ENCODE measurements around the gene CTBS.
"Not testable (repeated sequence)": the region's sequence is repeated elsewhere in the genome, so short reads cannot be mapped to it uniquely, and the experiment has no call there.

The CTBS gene, protein sequence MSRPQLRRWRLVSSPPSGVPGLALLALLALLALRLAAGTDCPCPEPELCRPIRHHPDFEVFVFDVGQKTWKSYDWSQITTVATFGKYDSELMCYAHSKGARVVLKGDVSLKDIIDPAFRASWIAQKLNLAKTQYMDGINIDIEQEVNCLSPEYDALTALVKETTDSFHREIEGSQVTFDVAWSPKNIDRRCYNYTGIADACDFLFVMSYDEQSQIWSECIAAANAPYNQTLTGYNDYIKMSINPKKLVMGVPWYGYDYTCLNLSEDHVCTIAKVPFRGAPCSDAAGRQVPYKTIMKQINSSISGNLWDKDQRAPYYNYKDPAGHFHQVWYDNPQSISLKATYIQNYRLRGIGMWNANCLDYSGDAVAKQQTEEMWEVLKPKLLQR

GRCh38 chr1:84573967-84574842 lies at the start of gene CTBS:
Gene CTBS, minus strand, starts transcription at chr1:84574440. Its CDS starts 25 bp downstream, at chr1:84574415.
- peak; percentile 79 for DNase-seq (ENCODE audit: low read depth)

- no peak for DNase-seq (ENCODE audit: low read depth)
These were observed 47.3 kb upstream of the CTBS start for GRCh38 chr1:84621553-84621952.

- peak; percentile 69 for DNase-seq (ENCODE audit: low read depth)
These were observed 46.6 kb upstream of the CTBS start for GRCh38 chr1:84620720-84621313.

DNA sequence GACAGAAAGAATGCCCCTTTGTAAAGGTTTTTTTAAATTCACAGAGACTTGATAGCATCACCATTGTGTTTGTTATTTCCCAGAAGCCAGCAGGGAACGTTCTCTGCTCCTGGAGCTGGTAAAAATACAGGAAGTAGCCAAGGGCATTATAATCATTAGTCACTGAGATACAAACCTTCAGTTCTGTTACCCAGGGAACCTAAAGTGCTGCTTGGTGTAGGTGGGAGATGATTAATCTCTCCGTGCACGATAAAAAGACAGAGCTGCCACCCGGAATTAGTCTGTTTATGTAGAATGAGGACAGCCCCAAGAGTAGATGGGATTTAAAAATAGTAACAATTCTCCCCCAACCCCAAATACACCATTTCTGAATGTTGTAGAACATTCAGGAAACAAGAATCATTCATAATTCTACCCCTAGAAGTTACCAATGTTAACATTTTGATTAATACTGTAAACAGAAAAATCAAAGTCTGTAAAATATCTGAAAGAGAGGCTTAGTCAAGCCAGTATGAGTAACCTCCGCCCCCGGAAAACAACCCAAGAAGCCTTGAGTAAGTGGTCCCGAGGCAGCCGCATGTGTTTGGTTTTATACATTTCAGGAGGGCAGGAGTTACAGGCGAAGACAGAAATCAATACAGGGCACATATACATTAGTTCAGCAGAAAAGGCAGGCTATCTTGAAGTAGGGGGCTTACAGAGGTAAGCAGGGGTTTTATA lies 45.3 kb upstream of the CTBS start:
- no peak for DNase-seq (ENCODE audit: low read depth)

GRCh38 chr1:84617349-84617748 lies 43.1 kb upstream of the CTBS start:
- DNase-seq (ENCODE audit: low read depth) = no peak

DNA sequence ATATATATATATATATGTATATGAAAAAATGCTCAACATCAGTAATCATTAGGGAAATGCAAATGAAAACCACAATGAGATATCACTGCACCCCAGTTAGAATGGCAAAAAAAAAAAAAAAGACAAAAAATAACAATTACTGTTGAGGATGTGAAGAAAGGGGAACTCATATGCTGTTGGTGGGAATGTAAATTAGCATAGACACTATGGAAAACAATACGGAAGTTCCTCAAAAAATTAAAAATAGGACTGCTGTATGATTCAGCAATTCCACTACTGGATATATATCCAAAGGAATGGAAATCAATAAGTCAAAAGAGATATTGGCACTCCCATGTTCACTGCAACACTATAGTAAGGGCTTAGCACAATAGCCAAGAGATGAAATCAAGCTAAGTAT lies 41.5 kb upstream of the CTBS start:
- DNase-seq (ENCODE audit: low read depth) = no peak

GRCh38 chr1:84613887-84614286 lies 39.6 kb upstream of the CTBS start:
- DNase-seq (ENCODE audit: low read depth) = no peak

DNA sequence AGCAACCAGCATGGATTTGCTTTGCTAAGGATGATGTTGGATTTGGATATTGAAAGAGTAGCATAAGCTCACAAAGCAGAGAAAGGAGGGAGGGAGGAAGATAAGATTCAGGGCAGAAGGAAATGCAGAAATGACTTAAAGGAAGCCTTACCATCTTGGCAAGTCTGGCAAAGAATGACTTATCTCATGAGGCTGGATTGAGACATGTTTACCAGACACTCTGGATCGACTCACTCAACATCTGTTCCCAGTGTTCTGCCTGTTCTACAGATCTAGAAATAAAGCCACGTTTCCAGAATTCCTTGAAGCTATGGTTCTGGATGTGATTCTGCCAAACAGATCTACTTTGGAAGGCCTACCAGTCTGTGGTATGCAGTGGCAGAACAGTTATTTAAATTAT lies 38.8 kb upstream of the CTBS start:
- no peak for DNase-seq (ENCODE audit: low read depth)

DNA sequence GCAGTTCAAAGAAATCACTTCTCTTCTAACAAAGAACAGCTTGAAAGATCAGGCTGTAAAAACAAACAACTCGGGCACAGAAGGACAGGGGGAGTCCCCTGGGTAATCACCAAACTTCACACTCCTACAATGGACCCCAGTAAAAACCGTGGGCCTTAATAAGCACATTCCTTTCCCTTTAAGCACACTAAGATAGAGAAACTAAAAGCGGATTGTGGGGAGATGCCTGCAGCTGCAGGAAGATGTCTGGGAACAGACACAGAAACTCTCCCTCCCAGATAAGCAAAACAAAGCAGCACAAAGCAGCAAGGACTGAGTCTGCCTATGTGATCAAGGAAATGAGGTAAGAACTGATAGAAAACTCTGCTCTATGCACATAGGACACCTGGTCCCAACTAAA lies 37.6 kb upstream of the CTBS start:
- DNase-seq (ENCODE audit: low read depth) = no peak

- no peak for DNase-seq (ENCODE audit: low read depth)
These were observed 36.9 kb upstream of the CTBS start for GRCh38 chr1:84611091-84611490.

DNA sequence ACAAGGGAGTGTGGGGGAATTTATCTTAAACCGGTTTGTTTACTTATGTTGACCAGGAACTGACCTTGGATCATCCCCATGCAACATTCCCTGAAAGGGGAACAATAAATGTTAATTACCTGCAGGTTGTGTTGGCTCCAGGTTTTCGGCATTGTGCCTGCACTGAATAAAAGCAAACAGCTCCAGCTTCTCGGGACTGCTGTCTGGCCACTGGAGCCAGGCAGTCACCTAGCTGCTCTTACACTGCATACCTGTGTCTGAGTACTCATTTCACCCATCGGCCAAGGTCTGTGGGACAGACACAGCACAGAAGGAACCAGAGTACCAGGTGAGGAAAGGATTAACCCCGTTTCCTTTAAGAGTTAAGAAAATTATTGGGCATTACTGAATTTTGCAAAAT lies 32.7 kb upstream of the CTBS start:
- no peak for DNase-seq (ENCODE audit: low read depth)

DNA sequence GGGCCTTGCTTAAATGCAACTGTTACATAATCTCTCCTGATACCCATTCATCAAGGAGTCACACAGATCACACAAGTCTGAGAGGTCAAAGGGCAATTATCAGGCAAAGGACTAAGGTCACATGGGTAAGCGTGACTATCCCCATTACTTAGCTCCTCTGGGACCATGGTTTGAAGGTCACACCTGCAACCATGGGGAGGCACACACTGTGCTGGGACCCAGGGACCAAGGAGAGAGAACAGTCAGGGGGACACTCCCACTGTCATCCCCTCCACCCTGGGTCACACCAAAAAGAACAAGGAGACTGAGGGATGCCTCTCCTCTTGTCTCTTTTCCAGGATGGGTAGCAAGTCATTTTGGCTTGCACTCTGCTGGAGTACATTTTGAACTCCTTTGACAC lies 30.9 kb upstream of the CTBS start:
- no peak for DNase-seq (ENCODE audit: low read depth)

- no peak for DNase-seq (ENCODE audit: low read depth)
These were observed 29.9 kb upstream of the CTBS start for GRCh38 chr1:84603941-84604830.

- DNase-seq (ENCODE audit: low read depth) = no peak
These were observed 29.0 kb upstream of the CTBS start for GRCh38 chr1:84603223-84603622.

- no peak for DNase-seq (ENCODE audit: low read depth)
These were observed 26.6 kb upstream of the CTBS start for GRCh38 chr1:84600796-84601195.

- no peak for DNase-seq (ENCODE audit: low read depth)
These were observed 24.9 kb upstream of the CTBS start for GRCh38 chr1:84598846-84599741.

DNA sequence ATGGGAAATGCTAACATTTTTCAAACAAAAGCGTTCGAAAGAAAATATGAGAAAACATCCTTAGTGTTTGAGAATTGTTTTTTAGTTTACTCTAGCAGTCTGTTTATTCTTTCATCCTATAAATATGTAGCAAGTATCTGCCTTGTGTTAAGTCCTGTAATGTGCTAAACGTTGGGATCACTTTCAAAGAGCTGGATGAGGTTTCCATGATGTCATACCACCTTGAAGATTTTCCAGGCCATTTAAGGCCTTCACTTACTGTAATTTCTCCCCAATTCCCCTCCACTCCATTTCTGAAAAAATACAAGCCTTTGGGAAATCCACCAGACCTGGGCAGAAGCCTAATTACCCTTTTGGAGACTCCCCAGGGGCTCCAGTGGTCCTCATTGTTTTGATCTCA lies 24.2 kb upstream of the CTBS start:
- no peak for DNase-seq (ENCODE audit: low read depth)

DNA sequence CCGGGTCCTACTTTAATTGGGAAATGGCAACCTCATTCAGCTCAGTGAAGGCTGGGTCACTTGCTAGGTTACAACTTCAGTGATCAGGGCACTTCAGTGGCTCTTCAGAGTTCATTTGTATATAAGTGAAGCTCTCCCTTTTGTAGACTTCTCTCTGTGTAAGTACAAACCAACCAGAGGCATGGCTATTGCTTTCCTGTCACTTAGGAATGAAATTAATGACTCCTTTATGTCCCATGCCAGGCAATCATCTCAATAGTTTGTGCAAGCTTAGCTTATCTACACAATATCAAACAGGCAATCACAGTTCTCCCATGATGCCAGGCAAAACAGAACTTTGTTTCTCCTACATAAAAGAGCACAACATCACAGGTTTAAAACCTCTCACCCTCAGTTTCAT lies 22.8 kb upstream of the CTBS start:
- no peak for DNase-seq (ENCODE audit: low read depth)

- not testable (repeated sequence) for DNase-seq (ENCODE audit: low read depth)
These were observed 20.7 kb upstream of the CTBS start for GRCh38 chr1:84594959-84595358.

- DNase-seq (ENCODE audit: low read depth) = no peak
These were observed 12.9 kb upstream of the CTBS start for GRCh38 chr1:84587099-84587498.
